C4-2B (cell line): ENCODE measurements around the gene CFAP20DC.

Experiments used
- H3K27ac ChIP-seq: fragments of 450-650 bp; 2 replicates; pipeline ENCODE4 v1.5.1; 2017
- CTCF ChIP-seq: fragments of 450-650 bp; conservative IDR thresholded peaks from 2 replicates; pipeline ENCODE4 v1.5.1; 2017; ENCODE audit warnings: mild to moderate bottlenecking
- ZFX ChIP-seq: fragments of 450-650 bp; IDR thresholded peaks from 2 replicates; pipeline ENCODE4 v1.6.1; 2017

CFAP20DC gene

DNA sequence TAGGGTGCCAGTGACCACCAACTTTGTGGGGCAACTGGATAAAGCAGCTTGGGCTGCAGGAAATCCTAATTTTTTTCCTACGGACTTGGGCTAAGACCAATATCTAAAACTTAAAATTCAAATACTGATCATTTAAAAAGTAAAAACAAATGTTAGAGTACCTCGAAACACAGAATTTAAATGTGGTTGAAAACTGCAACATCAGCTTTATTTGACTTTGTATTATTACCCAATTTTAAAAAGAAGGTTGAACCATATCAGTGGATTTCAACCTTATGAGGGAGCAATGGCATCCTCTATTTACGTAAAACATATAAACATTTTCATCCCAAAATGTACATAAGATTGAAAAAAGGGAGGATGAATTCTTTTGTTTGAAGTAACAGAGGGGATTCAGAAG, 26.2 kb downstream of the CFAP20DC start:
- TF ChIP-seq CTCF, result no peak
- TF ChIP-seq ZFX, result no peak
- no peak overlapping the region for H3K27ac ChIP-seq

DNA sequence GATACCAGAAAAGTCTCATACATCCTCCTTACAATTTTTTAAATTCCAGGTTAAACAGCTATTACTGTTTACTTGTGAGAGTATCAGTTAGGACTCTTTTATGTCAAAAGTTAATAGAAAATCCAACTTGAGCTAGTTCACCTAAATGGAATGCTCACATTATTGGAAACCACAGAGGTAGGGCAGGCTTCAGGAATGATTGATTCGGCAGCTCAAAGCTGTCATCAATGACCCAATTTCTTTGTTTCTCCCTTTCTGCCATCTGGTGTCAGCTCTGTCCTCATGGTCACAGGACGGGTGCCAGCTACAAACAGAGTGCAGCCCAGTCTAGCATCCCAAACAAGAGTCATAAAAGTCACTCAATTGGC, 32.2 kb downstream of the CFAP20DC start:
- TF ChIP-seq ZFX, result no peak
- TF ChIP-seq CTCF, result no peak
- H3K27ac ChIP-seq, result no peak overlapping the region

- no peak for TF ChIP-seq CTCF
- no peak for TF ChIP-seq ZFX
- H3K27ac ChIP-seq, result no peak overlapping the region
Observed at GRCh38 chr3:59016930-59017616, 32.8 kb downstream of the CFAP20DC start.

DNA sequence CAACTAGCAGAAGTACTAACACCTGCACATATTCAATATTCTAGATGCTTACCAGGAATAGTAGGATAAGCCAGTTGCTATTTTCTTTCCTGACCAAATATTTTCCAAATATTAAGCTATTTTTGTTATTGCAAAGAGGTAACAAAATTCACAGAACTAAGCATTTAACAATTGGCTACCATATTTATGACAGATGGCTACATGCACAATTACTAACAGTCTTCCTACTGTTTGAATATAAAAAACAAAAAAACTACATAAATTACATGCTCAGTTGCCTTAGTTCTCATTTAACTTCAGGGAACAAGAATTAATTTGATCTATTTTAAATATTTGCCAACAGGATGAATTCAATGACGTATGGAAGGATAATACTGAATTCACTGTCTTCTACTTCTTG, 36.2 kb downstream of the CFAP20DC start:
- TF ChIP-seq CTCF, result no peak
- TF ChIP-seq ZFX, result no peak

DNA sequence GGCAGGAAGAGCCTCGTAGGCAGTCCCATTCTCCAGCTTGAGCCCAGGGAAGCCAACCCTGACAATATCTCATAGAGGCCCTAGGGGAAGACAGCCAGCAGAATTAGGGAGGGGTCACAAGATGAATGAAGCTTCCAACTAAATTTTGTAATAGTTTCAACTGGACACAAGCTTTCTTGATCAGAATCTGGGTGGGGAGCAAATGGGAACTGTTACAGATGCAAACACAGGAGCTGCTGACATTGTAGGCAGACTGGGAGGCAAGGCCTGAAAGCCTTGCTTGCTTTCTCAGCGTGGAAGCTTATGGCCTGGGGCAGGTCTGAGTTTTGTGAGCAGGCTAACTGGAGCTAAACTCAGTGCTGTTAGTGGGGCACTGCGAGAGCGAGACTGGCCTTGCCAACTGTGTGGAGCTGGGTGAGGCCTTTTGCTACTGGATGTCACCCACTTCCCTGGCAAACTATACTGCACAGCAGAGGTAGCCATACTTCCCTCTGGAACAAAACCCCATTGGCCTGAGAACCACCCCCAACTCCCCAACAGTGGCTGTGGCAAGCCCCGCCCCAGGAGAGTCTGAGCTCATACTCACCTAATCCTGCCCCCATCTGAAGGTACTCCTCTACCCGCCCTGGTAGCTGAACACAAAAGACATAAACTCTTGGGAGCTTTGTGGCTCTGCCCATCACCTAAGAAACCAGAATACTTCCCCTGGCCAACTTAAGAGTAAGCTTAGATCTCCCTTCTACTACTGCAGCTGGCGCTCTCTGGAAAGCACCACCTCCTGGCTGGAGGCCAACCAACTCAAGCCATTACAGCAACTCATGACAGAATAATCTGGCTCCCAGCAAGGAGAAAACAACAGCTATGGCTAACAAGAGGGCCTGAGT, 42.9 kb downstream of the CFAP20DC start:
- no peak overlapping the region for H3K27ac ChIP-seq
- no peak for TF ChIP-seq CTCF

More for the DNA sequence above, 36.2 kb downstream of the CFAP20DC start:
- H3K27ac ChIP-seq, result no peak overlapping the region

- TF ChIP-seq CTCF (no peak), ZFX (no peak)
- H3K27ac ChIP-seq, result no peak overlapping the region
Observed at GRCh38 chr3:59001675-59002074, 48.1 kb downstream of the CFAP20DC start.

- no peak overlapping the region for H3K27ac ChIP-seq
- TF ChIP-seq ZFX, result no peak
- TF ChIP-seq CTCF, result no peak
Observed at GRCh38 chr3:58999774-59000160, 50.1 kb downstream of the CFAP20DC start.
